ENCODE data around the gene SIX5.

GRCh38 chr19:45767881-45768654 lies 984 bp downstream of the SIX5 start:
- TF ChIP-seq POLR2A (IDR thresholded peaks at IDR 0.05; ENCODE audit: extremely low read depth, insufficient read length) (peak; percentile 46), CTCF (IDR thresholded peaks at IDR 0.05; ENCODE audit: low read depth, low read length) (no peak), MYC (IDR thresholded peaks at IDR 0.05; ENCODE audit: low read depth, low read length) (no peak; the same call in none of the 2 replicates), MAX (IDR thresholded peaks at IDR 0.05; ENCODE audit: low read depth, low read length) (no peak)
